SU-DHL-6 (cell line): ENCODE measurements around the gene BAIAP2L2.
"Not testable (repeated sequence)": the region's sequence is repeated elsewhere in the genome, so short reads cannot be mapped to it uniquely, and the experiment has no call there.

Experiments
- H2AFZ ChIP-seq: fragments of 200-600 bp; sonication (generic); 2 replicates; pipeline ENCODE4 v1.6.1; 2014; ENCODE audit warnings: low read depth, mild to moderate bottlenecking, moderate library complexity, mixed read lengths, antibody characterized with exemption, low read length; ENCODE audit not compliant: severe bottlenecking
- H3F3A ChIP-seq: fragments of 200-600 bp; shearing (Covaris generic); 2 replicates; pipeline ENCODE4 v1.6.0; 2016; ENCODE audit warnings: antibody characterized with exemption, mild to moderate bottlenecking; ENCODE audit not compliant: insufficient read depth
- H3K27ac ChIP-seq: fragments of 200-600 bp; sonication (generic); 2 replicates; pipeline ENCODE4 v1.5.1; 2016; ENCODE audit warnings: low read depth, mild to moderate bottlenecking, low read length, moderate library complexity, mixed read lengths
- H3K27me3 ChIP-seq: fragments of 200-600 bp; sonication (generic), shearing (Covaris generic); 2 replicates; pipeline ENCODE4 v1.6.0; 2014; ENCODE audit warnings: mild to moderate bottlenecking, low read length
- H3K36me3 ChIP-seq: fragments of 200-600 bp; sonication (generic); 2 replicates; pipeline ENCODE4 v1.6.1; 2014; ENCODE audit warnings: mild to moderate bottlenecking, low read length, mixed read lengths
- H3K4me2 ChIP-seq: fragments of 300-600, 200-600 bp; shearing (Covaris generic), sonication (generic); 2 replicates; pipeline ENCODE4 v1.6.0; 2014; ENCODE audit warnings: low read length, low read depth, mild to moderate bottlenecking; ENCODE audit not compliant: poor library complexity, severe bottlenecking
- H3K4me3 ChIP-seq: fragments of 200-600 bp; sonication (generic); 2 replicates; pipeline ENCODE4 v1.5.1; 2014; ENCODE audit warnings: antibody characterized with exemption, low read length, mild to moderate bottlenecking, mixed read lengths; ENCODE audit not compliant: insufficient read depth, poor library complexity, severe bottlenecking
- H3K79me2 ChIP-seq: fragments of 200-600 bp; sonication (generic); 2 replicates; pipeline ENCODE4 v1.6.1; 2014; ENCODE audit warnings: mild to moderate bottlenecking, low read length, moderate library complexity; ENCODE audit not compliant: insufficient read depth
- H3K9ac ChIP-seq: fragments of 200-600 bp; sonication (generic); 2 replicates; pipeline ENCODE4 v1.7.0; 2014; ENCODE audit warnings: mild to moderate bottlenecking, low read length
- H3K9me2 ChIP-seq: fragments of 200-600 bp; sonication (generic); replicated peaks from 2 replicates; pipeline ENCODE4 v1.6.1; 2014; ENCODE audit warnings: low read length; ENCODE audit not compliant: insufficient read depth
- H3K9me3 ChIP-seq: fragments of 200-600 bp; sonication (generic); 2 replicates; pipeline ENCODE4 v1.6.1; 2014; ENCODE audit warnings: low read length, mixed read lengths; ENCODE audit not compliant: insufficient read depth
- H4K20me1 ChIP-seq: fragments of 200-600 bp; sonication (generic); 2 replicates; pipeline ENCODE4 v1.6.1; 2014; ENCODE audit warnings: low read depth, mild to moderate bottlenecking, antibody characterized with exemption, low read length, moderate library complexity, mixed read lengths
- CTCF ChIP-seq: fragments of 200-600 bp; sonication (generic); IDR thresholded peaks from one replicate; pipeline ENCODE4 v1.5.1; 2017; ENCODE audit warnings: antibody characterized with exemption, mild to moderate bottlenecking, low read length, moderate library complexity; ENCODE audit not compliant: insufficient read depth, poor library complexity, severe bottlenecking
- EZH2phosphoT487 ChIP-seq: fragments of 200-600 bp; sonication (generic), shearing (Covaris generic); conservative IDR thresholded peaks from 2 replicates; pipeline ENCODE4 v1.6.1; 2018; ENCODE audit warnings: mild to moderate bottlenecking, antibody characterized with exemption, low read length, moderate library complexity, mixed read lengths

The BAIAP2L2 gene

DNA sequence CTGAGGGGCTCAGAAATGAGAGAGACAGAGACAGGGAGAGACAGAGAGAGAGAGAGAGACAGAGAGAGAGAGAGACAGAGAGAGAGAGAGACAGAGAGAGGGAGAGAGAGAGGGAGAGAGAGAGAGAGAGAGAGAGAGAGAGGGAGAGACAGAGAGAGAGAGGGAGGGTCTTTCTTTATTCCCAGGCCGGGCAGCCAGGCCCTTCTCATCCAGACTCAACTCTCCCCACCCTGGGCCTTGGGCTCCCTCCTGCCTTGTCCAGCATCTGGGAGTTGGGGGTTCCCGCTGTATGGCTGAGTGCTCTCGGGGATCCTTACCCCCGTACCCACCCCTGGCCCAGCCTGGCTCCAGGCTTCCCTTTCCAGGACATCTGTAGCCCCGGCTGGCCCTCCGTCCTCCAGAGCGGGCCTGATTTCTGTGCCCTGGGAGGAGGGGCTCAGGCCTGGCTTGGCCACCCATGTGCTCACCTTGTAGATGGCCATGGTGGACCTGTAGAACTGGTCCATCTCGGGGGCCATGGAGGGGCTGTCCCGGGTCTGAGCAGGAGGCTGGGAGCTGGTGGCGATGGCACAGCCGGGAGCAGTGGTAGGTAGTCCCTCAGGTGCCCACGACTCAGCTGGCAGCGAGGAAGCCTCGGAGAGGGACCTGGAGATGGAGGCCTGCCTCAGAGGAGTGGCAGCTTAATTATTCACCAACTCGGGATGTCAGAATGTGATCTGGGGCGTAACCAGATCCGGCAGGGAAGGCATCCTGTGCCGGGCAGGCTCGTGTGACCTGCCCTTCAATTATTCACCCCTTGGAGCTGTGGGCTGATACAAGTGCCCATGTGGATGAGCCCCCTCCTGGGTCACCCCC is at the start of gene BAIAP2L2:
TSS of gene BAIAP2L2 (minus strand) at position 677 of the 855 bp plus-strand sequence. CDS start at position 518, 159 bp downstream.
- no peak within 1 kb of the TSS for H2AFZ ChIP-seq
- no peaks in the 10 kb centered on the region for H3K9me2 ChIP-seq
- H4K20me1 ChIP-seq, result no peaks in the 10 kb centered on the region
- H3K4me3 ChIP-seq, result no peak within 1 kb of the TSS
- H3K27ac ChIP-seq, result no peak within 1 kb of the TSS
- H3F3A ChIP-seq, result no peaks in the 10 kb centered on the region
- no peak within 1 kb of the TSS for H3K4me2 ChIP-seq
- TF ChIP-seq EZH2phosphoT487 (no peak), CTCF (no peak)
- H3K79me2 ChIP-seq, result no peaks in the 10 kb centered on the region
- no peaks in the 10 kb centered on the region for H3K27me3 ChIP-seq
- no peaks in the 10 kb centered on the region for H3K36me3 ChIP-seq
- H3K9me3 ChIP-seq, result no peaks in the 10 kb centered on the region
- H3K9ac ChIP-seq, result no peak within 1 kb of the TSS

GRCh38 chr22:38155703-38156102 is 45.2 kb upstream of the BAIAP2L2 start:
- TF ChIP-seq EZH2phosphoT487, result no peak
- no peak for TF ChIP-seq CTCF
- Histone ChIP-seq H3K9ac (no peak overlapping the region), H4K20me1 (no peaks in the 10 kb centered on the region), H3K9me2 (no peaks in the 10 kb centered on the region), H3K27me3 (no peaks in the 10 kb centered on the region), H2AFZ (no peak overlapping the region), H3F3A (no peaks in the 10 kb centered on the region; the same call in none of the 2 replicates), H3K27ac (no peak overlapping the region), H3K36me3 (no peaks in the 10 kb centered on the region), H3K4me3 (no peak overlapping the region), H3K9me3 (no peaks in the 10 kb centered on the region), H3K79me2 (no peaks in the 10 kb centered on the region), H3K4me2 (no peak overlapping the region)

- H3F3A ChIP-seq, H3K79me2 ChIP-seq, H3K9me2 ChIP-seq, H3K27me3 ChIP-seq, H3K27ac ChIP-seq, H2AFZ ChIP-seq, H3K4me2 ChIP-seq, H3K9me3 ChIP-seq, H3K9ac ChIP-seq, H3K4me3 ChIP-seq, H3K36me3 ChIP-seq, H4K20me1 ChIP-seq: not testable (repeated sequence)
Measured at GRCh38 chr22:38154563-38154915, 44.1 kb upstream of the BAIAP2L2 start.

- Histone ChIP-seq H3K27ac (no peak overlapping the region), H3K36me3 (no peaks in the 10 kb centered on the region), H3K4me3 (no peak overlapping the region), H3K9me3 (no peaks in the 10 kb centered on the region), H3K4me2 (no peak overlapping the region), H4K20me1 (no peaks in the 10 kb centered on the region), H2AFZ (no peak overlapping the region), H3K79me2 (no peaks in the 10 kb centered on the region), H3K9ac (no peak overlapping the region), H3F3A (no peaks in the 10 kb centered on the region; the same call in none of the 2 replicates), H3K9me2 (no peaks in the 10 kb centered on the region), H3K27me3 (no peaks in the 10 kb centered on the region)
- no peak for TF ChIP-seq CTCF
- no peak for TF ChIP-seq EZH2phosphoT487
Measured at GRCh38 chr22:38153821-38154562, 43.5 kb upstream of the BAIAP2L2 start.
